Endothelial cell of umbilical vein (primary cell): Measurements from ENCODE around the gene TEX26. TPM values are rescaled to one million over a fixed set of nuclear protein-coding genes. Genes with fewer than 3 reads are reported as not detected.

Experiments
- BruUV-seq: library from RNA; stranded (reverse); fragments of 400-500 nt; replicated peaks from 2 replicates; lab custom pipeline; 2021; lab: Mats Ljungman, UMichigan
- CTCF ChIA-PET: fragments of 300-600, 350-600 bp; sonication (Branson Sonifier 250); formaldehyde crosslinking; loops from one replicate; lab custom pipeline; 2021; ENCODE audit warnings: antibody characterized with exemption, inconsistent platforms; lab: Charles Lee
- POLR2A ChIA-PET: fragments of 300-600, 350-600 bp; sonication (Branson Sonifier 250); formaldehyde crosslinking; loops from one replicate; lab custom pipeline; 2021; ENCODE audit warnings: antibody characterized with exemption, inconsistent platforms; lab: Charles Lee
- DNase-seq: peaks from one replicate; pipeline ENCODE4 v3.0.0-alpha.2; 2011; ENCODE audit warnings: low read depth, low spot score
- FAIRE-seq: peaks from 2 replicates; lab custom pipeline; 2011; peaks lifted over from hg19 to GRCh38; lab: Jason Lieb, UNC
- H2AFZ ChIP-seq: 2 replicates; pipeline ENCODE4 v1.6.0; 2012; ENCODE audit warnings: low read depth, low read length, control low read depth, inconsistent platforms
- H3K27ac ChIP-seq: 2 replicates; pipeline ENCODE4 v1.5.1; 2011; ENCODE audit warnings: low read depth, mild to moderate bottlenecking, control low read depth, low read length, moderate library complexity; ENCODE audit not compliant: insufficient read depth
- H3K27me3 ChIP-seq, 2 experiments: 2 replicates each; pipeline versions ENCODE4 v1.6.0 to v1.6.1; 2011; ENCODE audit warnings: low read length in 2 of 2, mixed read lengths in 1 of 2; ENCODE audit not compliant: control insufficient read depth in 2 of 2, insufficient read depth in 2 of 2
- H3K36me3 ChIP-seq, 2 experiments: 2 replicates in 1 of 2; 3 replicates in 1 of 2; pipeline ENCODE4 v1.5.1; 2011; ENCODE audit warnings: low read length in 2 of 2, mild to moderate bottlenecking in 1 of 2, moderate library complexity in 1 of 2; ENCODE audit not compliant: control insufficient read depth in 2 of 2, insufficient read depth in 2 of 2; ENCODE audit errors: extremely low read depth in 1 of 2
- H3K4me1 ChIP-seq: 3 replicates; pipeline ENCODE4 v1.5.1; 2011; ENCODE audit warnings: mild to moderate bottlenecking, low read length; ENCODE audit not compliant: control insufficient read depth, insufficient read depth; ENCODE audit errors: extremely low read depth
- H3K4me2 ChIP-seq: 2 replicates; pipeline ENCODE4 v1.6.1; 2011; ENCODE audit warnings: low read length, control low read depth, mixed read lengths; ENCODE audit not compliant: insufficient read depth
- H3K4me3 ChIP-seq, 3 experiments: fragments of 200-600 bp in 1 of 3; sonication (generic), shearing (Covaris generic) in 1 of 3; replicated peaks in 1 of 3; 2 replicates each; pipeline ENCODE4 v1.5.1; 2011 to 2016; ENCODE audit warnings: control low read depth in 3 of 3, low read length in 3 of 3, mild to moderate bottlenecking in 2 of 3, inconsistent platforms in 1 of 3, low read depth in 1 of 3, moderate library complexity in 1 of 3; ENCODE audit not compliant: insufficient read depth in 1 of 3
- H3K79me2 ChIP-seq: 2 replicates; pipeline ENCODE4 v1.6.0; 2012; ENCODE audit warnings: low read length, inconsistent platforms; ENCODE audit not compliant: control insufficient read depth, insufficient read depth
- H3K9ac ChIP-seq: replicated peaks from 2 replicates; pipeline ENCODE3; 2011; ENCODE audit warnings: low read length, control low read depth; ENCODE audit not compliant: insufficient read depth; ENCODE audit errors: extremely low read depth
- H3K9me1 ChIP-seq: replicated peaks from 3 replicates; pipeline ENCODE4 v1.6.0; 2011; ENCODE audit warnings: mild to moderate bottlenecking, low read length; ENCODE audit not compliant: control insufficient read depth, insufficient read depth; ENCODE audit errors: extremely low read depth
- H3K9me3 ChIP-seq: replicated peaks from 2 replicates; pipeline ENCODE4 v1.5.1; 2012; ENCODE audit warnings: low read length, inconsistent platforms; ENCODE audit not compliant: control insufficient read depth, insufficient read depth
- H4K20me1 ChIP-seq: replicated peaks from 2 replicates; pipeline ENCODE3; 2011; ENCODE audit warnings: mild to moderate bottlenecking, low read length; ENCODE audit not compliant: control insufficient read depth, insufficient read depth; ENCODE audit errors: extremely low read depth
- CTCF ChIP-seq, 2 donors: IDR thresholded peaks; 1 replicate in 1 of 2; 2 replicates in 1 of 2; pipeline ENCODE4 v1.5.1; 2011; ENCODE audit warnings: low read length in 2 of 2, mild to moderate bottlenecking in 2 of 2, moderate library complexity in 2 of 2, control low read depth in 1 of 2, inconsistent platforms in 1 of 2, low read depth in 1 of 2; ENCODE audit not compliant: insufficient read depth in 1 of 2; ENCODE audit errors: extremely low read depth in 1 of 2
- EZH2 ChIP-seq: IDR thresholded peaks from 2 replicates; pipeline ENCODE4 v1.6.1; 2012; ENCODE audit warnings: borderline replicate concordance, low read depth, mild to moderate bottlenecking, moderate library complexity, low read length, inconsistent platforms; ENCODE audit not compliant: severe bottlenecking
- FOS ChIP-seq: IDR thresholded peaks from 2 replicates; pipeline ENCODE4 v1.6.1; 2011; ENCODE audit warnings: mild to moderate bottlenecking, low read length, moderate library complexity, borderline replicate concordance; ENCODE audit not compliant: insufficient read depth
- GATA2 ChIP-seq: IDR thresholded peaks from 2 replicates; pipeline ENCODE4 v1.7.0; 2011; ENCODE audit warnings: low read depth, mild to moderate bottlenecking, moderate library complexity, mixed read lengths, low read length; ENCODE audit not compliant: insufficient read length, insufficient read depth
- JUN ChIP-seq: IDR thresholded peaks from 2 replicates; pipeline ENCODE4 v1.6.1; 2011; ENCODE audit warnings: borderline replicate concordance, low read depth; ENCODE audit not compliant: insufficient read length, insufficient read depth
- MYC ChIP-seq: IDR thresholded peaks from one replicate; pipeline ENCODE4 v1.6.1; 2011; ENCODE audit warnings: mild to moderate bottlenecking, low read depth, low read length
- POLR2A ChIP-seq: IDR thresholded peaks from 2 replicates; pipeline ENCODE4 v1.6.1; 2012; ENCODE audit warnings: low read depth, mild to moderate bottlenecking, control low read depth, low read length
- POLR2AphosphoS5 ChIP-seq: IDR thresholded peaks from 2 replicates; pipeline ENCODE4 v1.6.1; 2012; ENCODE audit warnings: low read depth, mild to moderate bottlenecking, control low read depth, low read length, moderate library complexity; ENCODE audit not compliant: insufficient read depth
- dilution Hi-C: fragments of 300-500 bp; cut with MboI; formaldehyde crosslinking; loops from one replicate; pipeline ENCODE4 v1.15.0; 2019; ENCODE audit warnings: low sequenced_read_pairs; ENCODE audit not compliant: extremely low pct_ligation_motif_present
- intact Hi-C: fragments of 100-400 bp; cut with micrococcal nuclease; formaldehyde crosslinking; loops from one replicate; pipeline ENCODE4 v1.10.0; 2022
- polyA plus RNA-seq, 4 experiments: library from polyadenylated mRNA; depleted of rRNA in 3 of 4; stranded (reverse) in 3 of 4; unstranded in 1 of 4; fragments of >200 nt; gene quantifications; 2 replicates each; pipeline versions ENCODE4 v1.2.1 to v1.2.3, GENCODE V29; 2011 to 2012; ENCODE audit warnings: missing spikeins in 1 of 4
- total RNA-seq: library from RNA; stranded (reverse); gene quantifications from 2 replicates; pipeline ENCODE4 v1.2.3, GENCODE V29; 2021
- TF ChIP-seq, protein P1 (sequence below): IDR thresholded peaks from 2 replicates; pipeline ENCODE4 v1.6.1; 2011; ENCODE audit not compliant: insufficient read depth, insufficient read length

The TEX26 gene
- total and polyA plus RNA-seq, 2 donors (not counting 3 experiments of a cell fraction or from before 2014, with no cell fraction given): not detected

DNA sequence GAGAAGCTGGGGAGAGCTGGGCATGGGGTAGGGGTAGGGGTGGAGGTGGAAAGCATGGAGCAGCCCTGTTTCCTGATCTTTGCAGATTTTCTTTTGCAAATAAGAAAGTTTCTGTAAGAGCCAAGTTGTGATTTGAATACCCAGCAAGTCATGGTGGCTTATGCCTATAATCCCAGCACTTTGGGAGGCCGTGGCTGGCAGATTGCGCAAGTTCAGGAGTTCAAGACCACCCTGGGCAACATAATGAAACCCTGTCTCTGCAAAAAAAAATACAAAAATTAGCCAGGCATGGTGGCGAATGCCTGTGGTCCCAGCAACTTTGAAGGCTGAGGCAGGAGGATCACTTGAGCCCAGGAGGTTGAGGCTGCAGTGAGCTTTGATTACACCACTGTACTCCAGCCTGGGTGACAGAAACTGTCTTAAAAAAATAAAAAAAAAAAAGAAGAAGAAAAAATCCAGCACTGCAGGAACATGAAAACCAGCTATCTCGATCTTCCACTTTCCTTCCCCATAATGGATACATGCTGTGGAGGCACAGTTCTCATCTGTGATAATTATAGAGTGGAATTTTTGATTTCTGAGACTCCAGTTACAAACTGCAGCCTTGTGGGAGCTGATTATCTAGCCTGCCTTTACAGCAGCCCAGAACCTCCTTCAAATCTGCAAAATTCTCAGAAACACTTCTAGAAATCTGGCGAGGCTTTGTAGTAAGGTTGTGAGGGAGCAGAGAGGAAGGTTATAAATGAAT lies 12.1 kb upstream of the TEX26 start:
- intact Hi-C loops: no loop called here
- Histone ChIP-seq H3K4me1 (no peaks in the 10 kb centered on the region), H3K4me3 (no peak overlapping the region), H3K27ac (no peak overlapping the region), H4K20me1 (no peaks in the 10 kb centered on the region), H3K9me3 (no peaks in the 10 kb centered on the region), H3K4me2 (no peak overlapping the region), H3K9ac (no peak overlapping the region), H3K9me1 (no peaks in the 10 kb centered on the region), H3K36me3 (peaks cover 2 to 21% of the 10 kb centered on the region in 2 experiments), H3K27me3 (no peaks in the 10 kb centered on the region), H2AFZ (no peak overlapping the region), H3K79me2 (no peaks in the 10 kb centered on the region)
- DNase-seq (no peak), FAIRE-seq (peak; percentile 66)
- ChIA-PET CTCF (interaction anchor here (1.2 to 1.3 kb wide), 2 partner anchors 12 to 14 kb away, joined by 3 to 4 read pairs; no protein-coding TSS in a partner anchor), POLR2A (no interaction called here)
- no peak for TF ChIP-seq GATA2
- no peak for TF ChIP-seq POLR2A
- TF ChIP-seq, protein P1, sequence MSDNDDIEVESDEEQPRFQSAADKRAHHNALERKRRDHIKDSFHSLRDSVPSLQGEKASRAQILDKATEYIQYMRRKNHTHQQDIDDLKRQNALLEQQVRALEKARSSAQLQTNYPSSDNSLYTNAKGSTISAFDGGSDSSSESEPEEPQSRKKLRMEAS: no peak
- no peak for TF ChIP-seq FOS
- no peak for TF ChIP-seq CTCF (IDR thresholded peaks at IDR 0.05; ENCODE audit: extremely low read depth in 1 of 2, insufficient read depth in 1 of 2, low read depth in 1 of 2, low read length in 2 of 2)
- TF ChIP-seq JUN: no peak
- TF ChIP-seq POLR2AphosphoS5: no peak
- no peak for TF ChIP-seq EZH2
- TF ChIP-seq MYC: no peak
- BruUV-seq: no TSS peak
- dilution Hi-C loops: no loop called here
